Stimulated activated CD8-positive, alpha-beta memory T cell treated with anti-CD3 and anti-CD28 coated beads, Interleukin-4, amount 100 ng/mL, for 1 hour (primary cell): ENCODE results near the gene PDE2A.

Source experiments
- DNase-seq, 2 donors: peaks; one replicate each; pipeline ENCODE4 v3.0.0-alpha.2; 2020; ENCODE audit warnings: low read depth in 2 of 2, low spot score in 1 of 2

The PDE2A gene

GRCh38 chr11:72661486-72661885, 12.7 kb downstream of the PDE2A start:
- DNase-seq, result no peak

DNA sequence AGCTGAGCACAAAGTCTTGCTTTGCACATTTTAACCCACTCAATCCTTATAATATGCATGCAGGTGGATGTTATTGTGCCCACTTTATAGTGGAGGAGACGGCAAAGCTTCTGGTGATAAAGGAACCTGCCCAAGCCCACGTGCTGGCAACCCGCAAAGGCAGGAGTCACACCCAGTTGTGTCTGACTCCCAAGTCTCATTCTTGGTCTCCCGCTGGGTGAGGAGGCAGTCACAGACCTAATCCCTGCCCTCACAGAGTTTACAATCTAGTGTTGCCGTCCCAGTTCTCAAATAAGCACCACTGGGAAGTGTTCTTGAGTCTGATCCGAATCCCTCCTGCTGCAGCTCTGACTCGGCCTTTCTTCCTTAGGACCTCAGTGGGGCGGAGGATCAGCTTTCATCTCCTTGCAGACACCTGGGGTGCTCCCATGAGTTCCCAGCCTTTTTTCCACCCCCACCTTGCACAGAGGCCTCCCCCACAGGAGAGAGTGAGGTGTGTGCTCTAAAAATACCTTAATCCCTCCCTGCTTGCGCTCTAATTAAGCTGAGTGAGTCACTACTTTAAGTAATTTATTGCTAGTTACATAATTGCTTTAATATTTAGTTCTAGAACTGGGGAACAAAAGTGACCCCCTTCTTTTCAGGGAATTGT, 15.1 kb downstream of the PDE2A start:
- DNase-seq, result no peak

DNA sequence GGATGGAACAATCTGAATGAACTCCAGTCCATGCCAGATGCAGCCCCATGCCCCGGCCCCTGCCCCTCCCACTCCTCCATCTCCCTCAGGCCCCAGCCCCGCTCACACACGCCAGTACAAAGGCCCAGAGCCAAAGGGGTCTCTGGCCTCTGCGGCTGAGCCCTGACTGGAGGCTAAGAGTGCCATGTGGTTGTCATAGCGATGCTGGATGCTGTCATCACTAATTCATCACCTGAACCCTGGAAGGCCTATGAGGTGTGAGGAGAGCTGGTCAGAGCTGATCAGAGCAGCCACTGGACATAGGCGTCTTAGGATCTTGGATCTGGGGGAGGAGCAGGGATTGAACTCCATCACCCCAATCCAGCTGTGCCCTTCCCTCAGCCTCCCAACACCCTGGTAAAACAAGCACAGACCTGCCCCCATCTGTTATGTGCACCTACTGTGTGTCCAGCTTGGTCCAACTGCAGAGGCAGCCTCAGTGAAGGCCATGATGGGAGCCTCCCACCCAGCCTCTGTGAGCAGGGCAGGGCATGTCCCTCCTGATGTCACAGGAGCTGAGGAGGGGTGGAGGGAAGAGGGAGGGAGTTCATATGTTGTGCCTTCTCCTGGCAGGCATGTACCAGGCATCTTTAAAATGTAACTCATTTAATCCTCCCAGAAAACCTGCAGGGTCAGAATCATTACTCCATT, 16.7 kb downstream of the PDE2A start:
- no peak for DNase-seq

- DNase-seq, result no peak
These were observed 18.2 kb downstream of the PDE2A start for GRCh38 chr11:72655896-72656464.

GRCh38 chr11:72655014-72655413, 19.2 kb downstream of the PDE2A start:
- DNase-seq, result no peak

DNA sequence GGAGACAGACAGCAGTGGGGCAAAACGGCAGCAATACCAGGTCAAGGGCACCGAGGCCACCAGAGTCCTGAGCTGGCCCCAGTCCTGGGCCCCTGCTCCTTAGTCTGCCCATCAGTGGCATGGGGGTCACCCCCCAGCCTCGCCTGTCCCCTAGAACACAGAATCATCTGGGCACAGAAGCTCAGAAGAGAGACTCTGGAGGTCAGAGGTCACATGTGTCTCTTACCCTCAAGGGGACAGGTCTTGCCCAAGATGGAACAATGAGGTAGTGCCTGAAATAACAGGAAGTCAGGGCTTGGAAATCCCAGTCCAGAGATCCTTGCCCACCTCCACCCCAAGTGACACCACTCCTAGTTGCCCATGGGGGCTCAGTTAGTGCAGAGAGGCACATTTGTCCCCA, 20.6 kb downstream of the PDE2A start:
- DNase-seq, result no peak

GRCh38 chr11:72652873-72653630, 21.2 kb downstream of the PDE2A start:
- no peak for DNase-seq

GRCh38 chr11:72652133-72652532, 22.1 kb downstream of the PDE2A start:
- no peak for DNase-seq

DNA sequence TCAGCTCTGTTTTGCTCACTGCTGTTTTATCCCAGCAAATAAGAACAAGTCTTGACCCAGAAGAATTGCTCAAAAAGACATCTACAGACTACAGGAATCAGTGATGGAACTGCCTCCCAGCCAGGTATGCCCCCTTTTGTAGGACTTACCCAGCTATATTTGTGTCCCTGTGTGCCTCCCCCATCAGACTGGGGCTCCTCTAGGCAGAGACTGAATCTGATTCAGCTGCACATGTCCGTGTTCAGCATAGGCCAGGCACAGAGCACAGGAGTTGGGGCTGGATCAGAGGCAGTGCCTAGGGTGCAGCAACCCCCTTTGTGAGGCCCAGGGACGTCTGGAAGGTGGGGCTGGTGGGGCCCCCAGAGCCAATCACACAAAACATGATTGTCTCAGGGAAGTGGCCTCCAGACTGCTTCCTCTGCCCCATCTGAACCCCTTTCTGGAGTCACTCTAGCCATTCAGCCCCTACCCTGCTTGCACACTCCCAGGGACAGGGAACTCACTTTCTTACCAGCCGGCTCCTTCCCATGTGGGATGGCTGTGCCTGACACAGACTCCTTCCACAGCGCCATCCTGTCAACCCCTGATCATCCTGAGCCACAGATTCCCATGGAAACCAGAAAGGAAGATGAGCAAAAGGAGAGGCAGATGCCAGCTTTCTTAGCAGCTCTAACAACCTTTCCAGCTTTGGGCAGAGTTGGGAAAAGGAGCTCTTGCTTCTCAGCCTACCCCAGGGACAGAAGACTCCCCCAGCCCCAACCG, 24.8 kb downstream of the PDE2A start:
- DNase-seq, result no peak

GRCh38 chr11:72648384-72649136, 25.7 kb downstream of the PDE2A start:
- DNase-seq, result no peak

GRCh38 chr11:72647882-72648281, 26.3 kb downstream of the PDE2A start:
- DNase-seq, result no peak

DNA sequence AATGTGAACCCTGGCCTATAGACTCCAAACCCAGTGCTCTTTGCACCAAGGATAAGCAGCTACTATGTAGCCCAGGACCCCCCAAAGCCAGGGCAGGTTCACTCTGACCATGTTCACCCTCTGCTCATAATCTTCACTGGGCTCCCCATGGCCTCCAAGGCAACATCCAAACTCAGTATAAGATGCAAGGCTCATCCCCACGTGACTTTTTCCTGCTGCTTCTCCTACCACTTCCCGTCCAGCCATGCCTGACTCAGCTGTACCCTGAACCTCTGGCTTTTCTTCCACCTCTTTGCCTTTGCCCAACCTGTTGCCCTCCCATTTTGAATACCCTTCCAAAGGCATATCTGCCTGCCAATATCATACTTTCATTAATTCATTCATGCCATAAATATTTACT, 27.8 kb downstream of the PDE2A start:
- DNase-seq, result no peak

DNA sequence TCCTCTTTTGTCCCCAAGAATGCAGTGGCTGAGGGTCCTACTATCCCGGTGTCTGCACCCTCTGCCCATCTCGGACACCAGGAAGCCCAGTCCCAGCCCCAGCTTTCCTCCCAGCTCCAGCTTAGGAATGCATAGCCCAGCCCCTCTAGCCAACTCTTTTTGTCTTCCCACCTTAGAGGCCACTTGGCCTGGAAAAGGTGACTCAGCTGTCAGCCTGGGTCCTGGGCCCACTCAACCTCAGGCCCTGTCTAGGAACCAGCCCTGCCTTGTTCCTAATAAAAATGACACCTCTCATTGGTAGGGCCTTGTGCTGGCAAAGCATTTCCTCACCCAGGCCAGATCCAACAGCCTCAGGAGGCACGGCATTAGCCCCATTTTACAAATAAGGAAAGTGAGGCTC, 28.2 kb downstream of the PDE2A start:
- DNase-seq, result no peak

DNA sequence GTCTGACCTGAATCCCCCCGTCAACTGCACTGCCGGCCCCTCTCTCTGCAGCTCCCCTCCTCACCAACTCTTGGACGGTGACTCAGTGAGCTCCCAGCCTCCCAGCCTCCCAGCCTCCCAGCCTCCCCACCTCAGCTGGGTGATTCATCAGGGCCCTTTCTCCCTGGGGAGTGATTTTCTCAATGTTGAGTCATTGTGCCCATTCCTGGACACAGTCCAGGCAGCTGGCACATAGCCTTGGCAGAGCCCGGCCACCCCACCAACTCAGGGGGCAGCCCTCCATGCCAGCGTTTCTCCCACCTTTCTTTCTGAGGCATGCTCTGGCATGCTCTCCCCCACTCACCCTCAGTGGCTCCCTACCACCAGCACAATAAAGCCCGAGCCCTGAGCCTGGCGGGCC, 30.7 kb downstream of the PDE2A start:
- DNase-seq, result no peak

DNA sequence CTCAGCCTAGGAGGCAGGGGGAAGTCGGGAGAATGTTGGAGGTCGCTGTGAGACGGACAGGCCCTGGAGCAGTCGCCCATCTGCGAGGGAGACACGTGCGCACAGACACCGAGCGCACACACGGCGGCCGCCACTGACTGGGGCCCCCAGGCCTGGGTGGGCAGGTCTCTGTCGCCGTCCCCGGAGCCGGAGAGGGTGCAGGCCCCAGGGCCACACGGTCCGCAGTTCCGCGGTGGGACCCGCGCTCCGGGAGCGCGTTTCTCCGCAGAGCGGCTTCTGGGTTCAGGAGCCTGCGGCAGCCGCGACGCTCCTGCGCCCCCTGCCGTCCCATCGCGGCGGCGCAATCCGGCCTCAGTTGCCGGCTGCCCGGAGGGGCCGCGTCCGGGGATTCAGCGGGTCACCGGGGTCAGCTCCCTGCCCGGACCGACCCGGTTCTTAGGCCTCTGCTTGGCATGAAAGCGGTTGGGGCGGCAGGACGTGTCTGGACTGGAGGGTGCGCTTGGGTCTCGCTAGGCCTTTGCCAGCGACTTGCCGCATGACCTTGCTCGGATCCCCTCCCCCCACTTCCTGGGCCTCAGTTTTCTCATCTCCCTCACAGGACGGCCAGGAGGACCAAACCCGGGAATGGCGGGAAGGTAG, 31.2 kb downstream of the PDE2A start:
- DNase-seq, result peak; percentile 21

DNA sequence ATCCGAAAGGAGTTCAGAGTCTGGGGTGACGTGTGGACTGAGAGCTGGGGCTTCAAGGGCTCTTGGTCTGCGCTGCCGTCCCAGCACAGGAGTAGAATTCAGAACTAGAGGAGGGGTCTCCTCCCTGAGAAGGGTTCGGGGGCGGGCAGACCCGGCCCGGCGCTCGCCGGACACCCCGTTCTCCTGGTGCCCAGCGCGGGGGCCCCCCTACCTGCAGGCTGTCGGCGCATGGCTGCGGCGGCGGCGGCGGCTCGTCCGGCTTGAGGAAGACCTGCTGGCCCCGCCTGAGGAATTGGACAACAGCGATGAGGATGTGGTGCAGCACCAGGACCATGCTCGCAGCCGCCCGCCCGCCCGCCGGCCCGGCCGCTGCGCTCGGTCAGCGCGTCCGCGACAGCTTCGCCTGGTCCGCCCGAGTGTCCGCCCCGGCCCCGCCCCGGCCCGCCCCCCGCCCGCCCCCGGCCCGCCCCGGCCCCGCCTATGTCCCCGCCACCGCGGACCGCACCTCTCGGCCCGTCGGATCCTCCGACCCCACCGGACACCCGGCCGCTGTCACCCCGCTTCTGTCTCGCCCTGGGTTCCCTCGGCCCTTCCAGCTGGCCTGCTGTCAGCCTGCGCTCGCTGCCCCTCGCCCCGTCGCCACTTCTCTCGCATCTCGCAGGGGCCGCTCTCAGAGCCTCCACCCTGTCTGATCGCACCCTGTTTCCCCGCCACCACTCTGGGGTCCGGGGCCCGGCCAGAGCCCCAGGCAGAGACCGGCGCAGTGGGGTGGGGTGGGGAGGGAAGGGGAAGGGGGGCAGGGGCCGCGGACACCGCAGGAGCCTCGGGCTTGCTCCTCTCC, 32.0 kb downstream of the PDE2A start:
- DNase-seq, result no peak

- DNase-seq, result no peak
These were observed 32.6 kb downstream of the PDE2A start for GRCh38 chr11:72641522-72642042.

- no peak for DNase-seq
These were observed 34.5 kb downstream of the PDE2A start for GRCh38 chr11:72639502-72640375.
